ENCODE data around the gene GDNF. TPM values are rescaled to one million over a fixed set of nuclear protein-coding genes. Genes with fewer than 3 reads are reported as not detected.

The GDNF gene
- total RNA-seq, 1 experiment from 2014 or later = not detected

GRCh38 chr5:37767251-37767650 is 72.6 kb downstream of the GDNF start:
- Histone ChIP-seq H3K4me1 (no peaks in the 10 kb centered on the region), H3K9me3 (no peaks in the 10 kb centered on the region; the same call in 1 of the 2 replicates), H3K36me3 (ENCODE audit: control insufficient read depth, insufficient read depth, low read length) (no peaks in the 10 kb centered on the region), H3K4me3 (ENCODE audit: low read depth, low read length) (no peak overlapping the region), H3K27me3 (replicated peaks; ENCODE audit: control insufficient read depth, insufficient read depth, low read length) (no peaks in the 10 kb centered on the region)
- no peak for DNase-seq
- ChIA-PET POLR2A (no interaction called here), CTCF (no interaction called here)
- intact Hi-C loops (cut with micrococcal nuclease; ENCODE audit: unreplicated experiment) = no loop called here
- H3K27ac Mint-ChIP-seq (ENCODE audit: unreplicated experiment) = no peak overlapping the region
- no peaks in the 10 kb centered on the region for H3K4me1 Mint-ChIP-seq (ENCODE audit: low read depth, unreplicated experiment)
- no peaks in the 10 kb centered on the region for H3K9me3 Mint-ChIP-seq (ENCODE audit: unreplicated experiment)
- no peaks in the 10 kb centered on the region for H3K27me3 Mint-ChIP-seq (ENCODE audit: insufficient read depth, unreplicated experiment)
- H3K36me3 Mint-ChIP-seq (ENCODE audit: insufficient read depth, unreplicated experiment) = no peaks in the 10 kb centered on the region
- no peak for TF ChIP-seq CTCF (IDR thresholded peaks at IDR 0.05; ENCODE audit: insufficient read depth in 1 of 2, low read depth in 1 of 2, low read length in 1 of 2, severe bottlenecking in 1 of 2, unreplicated experiment in 1 of 2)
- no peak overlapping the region for H3K4me3 Mint-ChIP-seq (ENCODE audit: unreplicated experiment)
- no TSS peak for BruUV-seq (replicated peaks)

Data from Caco-2 (cell line).